Loucy (cell line): ENCODE results near the gene PCID2.

Source experiments
- CTCF ChIP-seq: fragments of 200-600 bp; sonication (generic); conservative IDR thresholded peaks from 2 replicates; pipeline ENCODE4 v1.5.1; 2014; ENCODE audit warnings: mild to moderate bottlenecking, antibody characterized with exemption, low read length
- EZH2phosphoT487 ChIP-seq: fragments of 200-600 bp; IDR thresholded peaks from 2 replicates; pipeline ENCODE4 v1.6.1; 2018; ENCODE audit warnings: antibody characterized with exemption, mild to moderate bottlenecking, moderate library complexity, borderline replicate concordance

DNA sequence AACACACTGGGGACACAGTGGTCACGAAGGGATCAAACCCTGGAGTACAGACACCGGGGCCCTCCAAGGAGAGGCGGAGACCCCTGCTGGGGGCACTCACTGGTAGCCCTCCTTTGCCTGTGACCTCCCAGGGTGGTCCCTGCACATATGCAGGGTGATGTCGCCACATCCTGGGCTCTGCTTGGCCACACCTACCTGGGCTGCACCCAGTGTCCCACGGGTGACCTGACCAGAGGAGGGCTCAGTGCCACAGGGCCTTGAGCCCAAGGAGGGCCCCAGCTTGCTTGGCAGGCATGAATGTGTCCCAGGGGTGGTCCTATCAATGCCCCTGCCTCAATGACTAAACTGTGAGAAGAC, 4.1 kb downstream of the PCID2 start:
- TF ChIP-seq CTCF (no peak), EZH2phosphoT487 (no peak)
